H9 (cell line): ENCODE data around the gene SLC4A5. TPM values are rescaled to one million over a fixed set of nuclear protein-coding genes. Genes with fewer than 3 reads are reported as not detected.

Experiments used
- DNase-seq: peaks from one replicate; pipeline ENCODE4 v3.0.0-alpha.2; 2017
- H2AFZ ChIP-seq: one replicate; pipeline ENCODE4 v1.6.1; 2013; ENCODE audit warnings: mild to moderate bottlenecking, low read length, control low read depth, moderate library complexity
- H2AK5ac ChIP-seq: 2 replicates; pipeline ENCODE4 v1.6.1; 2013; ENCODE audit warnings: low read length, control low read depth, mixed read lengths; ENCODE audit not compliant: insufficient read length
- H2BK120ac ChIP-seq: one replicate; pipeline ENCODE4 v1.6.1; 2013; ENCODE audit warnings: low read depth, mild to moderate bottlenecking, low read length, control low read depth, inconsistent platforms; ENCODE audit not compliant: poor library complexity, severe bottlenecking
- H2BK12ac ChIP-seq: 2 replicates; pipeline ENCODE4 v1.6.1; 2013; ENCODE audit warnings: low read length, control low read depth, mixed read lengths, low read depth; ENCODE audit not compliant: insufficient read length
- H2BK15ac ChIP-seq: 2 replicates; pipeline ENCODE4 v1.6.1; 2013; ENCODE audit warnings: low read depth, low read length, control low read depth
- H2BK20ac ChIP-seq: one replicate; pipeline ENCODE4 v1.6.1; 2013; ENCODE audit warnings: low read depth, mild to moderate bottlenecking, low read length, control low read depth, inconsistent platforms; ENCODE audit not compliant: poor library complexity, severe bottlenecking
- H2BK5ac ChIP-seq: 2 replicates; pipeline ENCODE4 v1.6.1; 2013; ENCODE audit warnings: low read length, control low read depth, mixed read lengths; ENCODE audit not compliant: insufficient read length
- H3K14ac ChIP-seq: 2 replicates; pipeline ENCODE4 v1.6.1; 2013; ENCODE audit warnings: low read length, control low read depth; ENCODE audit not compliant: insufficient read depth
- H3K18ac ChIP-seq: 2 replicates; pipeline ENCODE4 v1.6.1; 2013; ENCODE audit warnings: low read depth, mild to moderate bottlenecking, mixed read lengths, low read length, control low read depth; ENCODE audit not compliant: insufficient read length
- H3K23ac ChIP-seq: 2 replicates; pipeline ENCODE4 v1.6.1; 2013; ENCODE audit warnings: low read length, control low read depth, mixed read lengths, low read depth; ENCODE audit not compliant: insufficient read length
- H3K23me2 ChIP-seq: 2 replicates; pipeline ENCODE4 v1.6.1; 2013; ENCODE audit warnings: low read depth, mild to moderate bottlenecking, mixed read lengths, low read length, control low read depth; ENCODE audit not compliant: insufficient read length, poor library complexity, severe bottlenecking
- H3K27ac ChIP-seq: 2 replicates; pipeline ENCODE4 v1.5.1; 2013; ENCODE audit warnings: low read length, control low read depth, mixed read lengths, low read depth; ENCODE audit not compliant: insufficient read length
- H3K27me3 ChIP-seq: 2 replicates; pipeline ENCODE4 v1.6.1; 2013; ENCODE audit warnings: low read length, control low read depth, inconsistent platforms; ENCODE audit not compliant: insufficient read depth
- H3K4ac ChIP-seq: 2 replicates; pipeline ENCODE4 v1.6.1; 2013; ENCODE audit warnings: low read depth, mild to moderate bottlenecking, control low read depth, inconsistent platforms, low read length, moderate library complexity
- H3K4me1 ChIP-seq: 2 replicates; pipeline ENCODE4 v1.6.1; 2013; ENCODE audit warnings: low read length, control low read depth, inconsistent platforms; ENCODE audit not compliant: insufficient read depth
- H3K4me2 ChIP-seq: 2 replicates; pipeline ENCODE4 v1.6.1; 2013; ENCODE audit warnings: low read length, control low read depth, mixed read lengths; ENCODE audit not compliant: insufficient read length, insufficient read depth
- H3K56ac ChIP-seq: 2 replicates; pipeline ENCODE4 v1.6.1; 2013; ENCODE audit warnings: low read depth, mild to moderate bottlenecking, mixed read lengths, low read length, control low read depth; ENCODE audit not compliant: insufficient read length
- H3K79me1 ChIP-seq: 2 replicates; pipeline ENCODE4 v1.6.1; 2013; ENCODE audit warnings: low read depth, mild to moderate bottlenecking, moderate library complexity, low read length, control low read depth, inconsistent platforms; ENCODE audit not compliant: insufficient read depth, poor library complexity, severe bottlenecking
- H3K79me2 ChIP-seq: 2 replicates; pipeline ENCODE4 v1.6.1; 2013; ENCODE audit warnings: low read length, control low read depth, inconsistent platforms; ENCODE audit not compliant: insufficient read depth
- H3K9ac ChIP-seq: 2 replicates; pipeline ENCODE4 v1.6.1; 2013; ENCODE audit warnings: low read length, control low read depth, mixed read lengths; ENCODE audit not compliant: insufficient read length; ENCODE audit errors: extremely low read depth
- H3K9me3 ChIP-seq: one replicate; pipeline ENCODE4 v1.6.1; 2013; ENCODE audit warnings: low read depth, low read length, inconsistent platforms; ENCODE audit not compliant: control insufficient read depth
- H3T11ph ChIP-seq: one replicate; pipeline ENCODE4 v1.6.1; 2013; ENCODE audit warnings: mild to moderate bottlenecking, low read length, control low read depth, inconsistent platforms
- H4K20me1 ChIP-seq: one replicate; pipeline ENCODE4 v1.6.1; 2013; ENCODE audit not compliant: control insufficient read depth, insufficient read length, insufficient read depth
- H4K5ac ChIP-seq: 2 replicates; pipeline ENCODE4 v1.6.1; 2013; ENCODE audit warnings: low read depth, mild to moderate bottlenecking, mixed read lengths, low read length, control low read depth; ENCODE audit not compliant: insufficient read length
- H4K8ac ChIP-seq: replicated peaks from 2 replicates; pipeline ENCODE4 v1.6.1; 2013; ENCODE audit warnings: low read length, control low read depth, mixed read lengths, low read depth; ENCODE audit not compliant: insufficient read length
- H4K91ac ChIP-seq: 2 replicates; pipeline ENCODE4 v1.6.1; 2013; ENCODE audit warnings: low read depth, mild to moderate bottlenecking, moderate library complexity, mixed read lengths, low read length, control low read depth; ENCODE audit not compliant: insufficient read length
- H3K27ac Mint-ChIP-seq, 3 experiments: 2 replicates in 2 of 3; 3 replicates in 1 of 3; pipeline ENCODE4 v1.8.0; 2020 to 2021; ENCODE audit warnings: mixed read lengths in 3 of 3, mild to moderate bottlenecking in 1 of 3, moderate library complexity in 1 of 3
- H3K27me3 Mint-ChIP-seq: 2 replicates; pipeline ENCODE4 v1.8.0; 2021; ENCODE audit warnings: low read depth, mild to moderate bottlenecking, moderate library complexity, mixed read lengths
- H3K36me3 Mint-ChIP-seq, 3 experiments: 2 replicates in 2 of 3; 3 replicates in 1 of 3; pipeline ENCODE4 v1.8.0; 2020 to 2021; ENCODE audit warnings: low read depth in 3 of 3, mixed read lengths in 3 of 3; ENCODE audit not compliant: insufficient read depth in 1 of 3
- H3K4me1 Mint-ChIP-seq, 2 experiments: 2 replicates each; pipeline ENCODE4 v1.8.0; 2020; ENCODE audit warnings: mixed read lengths in 2 of 2
- H3K4me3 Mint-ChIP-seq, 2 experiments: 2 replicates in 1 of 2; 3 replicates in 1 of 2; pipeline ENCODE4 v1.8.0; 2020 to 2021; ENCODE audit warnings: mild to moderate bottlenecking in 2 of 2, mixed read lengths in 2 of 2, moderate library complexity in 1 of 2
- H3K9me3 Mint-ChIP-seq, 2 experiments: 2 replicates in 1 of 2; 3 replicates in 1 of 2; pipeline ENCODE4 v1.8.0; 2020; ENCODE audit warnings: mild to moderate bottlenecking in 2 of 2, mixed read lengths in 2 of 2, moderate library complexity in 1 of 2
- CTCF ChIP-seq: fragments of 200-600 bp; sonication (generic); conservative IDR thresholded peaks from 3 replicates; pipeline ENCODE4 v1.8.0; 2021; ENCODE audit warnings: antibody characterized with exemption, mild to moderate bottlenecking
- WGBS: extraction: QIAGEN DNeasy Blood & Tissue Kit; methylation state at CpG from one replicate; pipeline ENCODE4 v1.1.7; 2013; ENCODE audit warnings: missing lambda C conversion rate, low lambda C conversion rate, mixed read lengths; ENCODE audit not compliant: insufficient read length; ENCODE audit errors: extremely low coverage; 5-methylcytosine and 5-hydroxymethylcytosine counted together
- total RNA-seq: library from RNA; stranded (reverse); gene quantifications from 2 replicates; pipeline ENCODE4 v1.2.1, GENCODE V29; 2021

Gene SLC4A5
- total RNA-seq, 1 experiment from 2014 or later: 0.50 TPM

- Histone ChIP-seq H3K4me1 (peaks cover 4% of the 10 kb centered on the region; the same call in 1 of the 2 replicates), H2BK15ac (no peak overlapping the region), H3K23ac (no peak overlapping the region), H3K4ac (no peak overlapping the region), H4K8ac (no peak overlapping the region), H2BK20ac (no peak overlapping the region), H2BK12ac (no peak overlapping the region), H4K20me1 (no peaks in the 10 kb centered on the region), H3K23me2 (peaks cover 7% of the 10 kb centered on the region), H4K91ac (no peak overlapping the region), H3K27me3 (no peaks in the 10 kb centered on the region), H2BK120ac (no peak overlapping the region), H3K4me2 (peak overlapping the region; percentile 96), H2AK5ac (no peak overlapping the region), H3K79me1 (no peaks in the 10 kb centered on the region), H3K9ac (no peak overlapping the region), H2BK5ac (no peak overlapping the region), H3K14ac (no peak overlapping the region), H3K79me2 (peaks cover 18% of the 10 kb centered on the region; the same call in 1 of the 2 replicates), H4K5ac (no peak overlapping the region), H3K56ac (no peak overlapping the region), H3K18ac (no peak overlapping the region), H3T11ph (no peak overlapping the region), H3K9me3 (no peaks in the 10 kb centered on the region), H2AFZ (peak overlapping the region; percentile 93), H3K27ac (no peak overlapping the region)
- Mint-ChIP-seq H3K4me1 (peaks cover 0 to 6% of the 10 kb centered on the region in 2 experiments; a peak in 3 of 4 replicates), H3K36me3 (no peaks in the 10 kb centered on the region), H3K27me3 (peaks cover 1% of the 10 kb centered on the region), H3K27ac (peak overlapping the region in 2 of 3 experiments; percentile 32 to 87; a peak in 2 of 7 replicates), H3K9me3 (no peaks in the 10 kb centered on the region), H3K4me3 (peak overlapping the region; percentile 84 to 90; a peak in 3 of 5 replicates)
- no peak for DNase-seq
- TF ChIP-seq CTCF: no peak
- WGBS: no CpG with 5 or more reads among the region's 13 CpGs
Observed at GRCh38 chr2:74392449-74392743, 49.2 kb upstream of the SLC4A5 start.
